GM19239 (cell line): ENCODE results near the gene TRMT6.
A peak's percentile ranks its signal among the peaks of the same experiment; 100 is the strongest.

ENCODE experiments used
- DNase-seq: peaks from one replicate; pipeline ENCODE4 v3.0.0; 2011; ENCODE audit warnings: low spot score; ENCODE audit not compliant: insufficient read length
- FAIRE-seq: peaks from 2 replicates; lab custom pipeline; 2011; peaks lifted over from hg19 to GRCh38; lab: Jason Lieb, UNC

Gene TRMT6, protein sequence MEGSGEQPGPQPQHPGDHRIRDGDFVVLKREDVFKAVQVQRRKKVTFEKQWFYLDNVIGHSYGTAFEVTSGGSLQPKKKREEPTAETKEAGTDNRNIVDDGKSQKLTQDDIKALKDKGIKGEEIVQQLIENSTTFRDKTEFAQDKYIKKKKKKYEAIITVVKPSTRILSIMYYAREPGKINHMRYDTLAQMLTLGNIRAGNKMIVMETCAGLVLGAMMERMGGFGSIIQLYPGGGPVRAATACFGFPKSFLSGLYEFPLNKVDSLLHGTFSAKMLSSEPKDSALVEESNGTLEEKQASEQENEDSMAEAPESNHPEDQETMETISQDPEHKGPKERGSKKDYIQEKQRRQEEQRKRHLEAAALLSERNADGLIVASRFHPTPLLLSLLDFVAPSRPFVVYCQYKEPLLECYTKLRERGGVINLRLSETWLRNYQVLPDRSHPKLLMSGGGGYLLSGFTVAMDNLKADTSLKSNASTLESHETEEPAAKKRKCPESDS

DNA sequence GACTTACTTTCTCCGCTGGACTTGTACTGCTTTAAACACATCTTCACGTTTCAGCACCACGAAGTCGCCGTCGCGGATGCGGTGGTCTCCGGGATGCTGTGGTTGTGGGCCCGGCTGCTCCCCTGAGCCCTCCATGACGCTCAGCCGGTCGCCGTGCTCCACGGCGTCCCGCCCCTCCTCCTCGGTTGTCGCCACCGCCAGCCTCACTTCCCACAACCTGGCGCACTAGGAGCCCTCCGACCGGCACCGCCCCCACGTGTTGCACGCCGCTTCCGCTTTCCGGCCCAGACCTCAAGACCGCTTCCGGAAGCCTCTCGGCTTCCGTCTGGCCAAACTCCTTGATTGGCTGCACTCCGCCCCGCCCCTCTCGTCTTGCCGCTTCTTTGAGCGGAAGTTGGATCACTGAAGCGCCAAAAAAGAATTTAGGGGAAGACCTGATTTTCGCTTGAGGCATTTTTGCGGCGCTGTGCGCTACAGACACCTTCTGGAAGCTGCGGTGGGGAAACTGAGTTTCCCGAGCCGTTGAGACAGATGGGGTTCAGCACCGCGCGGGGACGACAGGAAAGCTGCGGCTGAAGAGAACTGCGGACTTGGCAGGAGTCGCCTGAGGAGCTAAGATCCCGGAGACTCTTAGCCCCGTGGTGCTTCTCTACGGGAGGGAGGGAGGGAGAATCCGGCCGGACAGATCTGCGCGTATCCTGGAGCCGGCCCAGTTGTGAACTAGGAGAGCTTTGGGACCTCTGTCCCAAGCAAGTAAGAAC is at the start of gene TRMT6, which contains the start of gene MCM8:
TSS of gene TRMT6 (minus strand) at position 263 of the 761 bp plus-strand sequence. CDS start at position 135, 128 bp downstream.
TSS of gene MCM8 (plus strand) at position 382 of the 761 bp plus-strand sequence. CDS start 1,364 bp downstream, outside the sequence.
- FAIRE-seq, result peak; percentile 98
- DNase-seq, result peak; percentile 81

DNA sequence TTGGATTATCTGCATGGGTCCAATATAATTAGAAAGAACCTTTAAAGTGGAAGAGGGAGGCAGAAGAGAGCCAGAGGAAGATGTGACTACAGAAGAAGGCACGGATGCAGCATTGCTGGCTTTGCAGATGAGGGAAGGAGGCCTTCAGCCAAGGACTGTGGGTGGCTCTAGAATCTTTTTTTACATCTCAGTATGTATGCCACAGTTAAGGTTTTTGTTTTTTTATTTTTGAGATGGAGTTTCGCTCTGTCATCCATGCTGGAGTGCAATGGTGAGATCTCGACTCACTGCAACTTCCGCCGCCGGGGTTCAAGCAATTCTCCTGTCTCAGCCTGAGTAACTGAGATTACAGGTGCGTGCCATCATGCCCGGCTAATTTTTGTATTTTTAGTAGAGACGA is 49.5 kb upstream of the TRMT6 start:
- no peak for DNase-seq
- FAIRE-seq, result no peak

DNA sequence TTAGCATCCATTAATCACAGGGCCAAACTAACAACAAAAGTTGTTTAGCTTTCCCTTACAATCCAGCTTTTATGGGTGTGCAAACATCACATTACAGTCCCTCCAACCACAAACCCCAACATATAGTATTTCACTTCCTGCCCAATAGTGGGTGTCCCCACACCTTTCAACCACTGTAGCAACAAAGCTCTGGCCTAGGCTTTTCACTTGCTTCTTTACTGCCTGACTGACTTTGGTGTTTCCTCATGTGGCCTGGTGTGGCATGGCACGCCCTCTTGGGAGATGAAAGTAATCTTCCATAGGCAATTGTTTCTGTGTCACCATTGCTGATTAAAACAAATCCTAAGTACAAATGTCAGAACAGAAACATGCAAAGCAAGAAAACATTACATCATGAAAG is 46.4 kb upstream of the TRMT6 start:
- peak; percentile 88 for FAIRE-seq
- DNase-seq, result peak; percentile 40

DNA sequence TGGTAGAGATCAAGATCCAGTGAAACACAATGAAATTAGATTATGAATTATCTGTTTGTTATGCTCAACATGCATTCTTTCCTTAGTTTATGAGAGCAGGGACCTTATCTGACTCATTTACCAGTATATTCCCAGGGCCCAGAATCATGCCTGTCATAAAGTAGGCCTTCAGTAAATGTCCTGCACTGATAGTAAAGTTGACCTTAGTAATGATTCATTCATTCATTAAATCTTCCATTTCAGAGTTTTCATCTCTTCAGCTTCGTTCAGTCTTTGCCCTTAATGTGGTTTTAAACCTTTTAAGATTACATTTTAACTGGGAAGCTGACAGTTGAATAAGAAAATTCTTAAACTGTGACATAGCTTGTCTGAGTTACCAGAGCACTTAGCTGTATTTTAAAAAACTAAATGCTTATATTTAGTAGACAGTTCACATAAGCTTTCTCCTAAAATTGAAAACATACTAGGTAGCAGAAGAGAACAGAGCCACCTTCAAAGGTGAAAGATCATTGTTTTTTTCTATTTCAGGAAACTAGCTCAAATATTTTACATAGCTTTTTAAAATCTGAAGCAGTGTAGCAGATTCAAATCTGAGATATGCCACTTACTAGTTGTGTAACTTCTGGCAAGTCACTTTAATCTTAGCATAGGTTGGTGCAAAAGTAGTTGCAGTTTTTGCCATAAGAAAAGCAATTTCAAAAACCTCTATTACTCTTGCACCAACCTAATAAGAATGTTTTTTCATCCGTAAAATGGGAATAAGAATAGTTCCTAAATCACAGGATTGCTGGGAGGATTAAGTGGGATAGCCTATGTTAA is 41.5 kb upstream of the TRMT6 start:
- no peak for DNase-seq
- FAIRE-seq, result no peak

DNA sequence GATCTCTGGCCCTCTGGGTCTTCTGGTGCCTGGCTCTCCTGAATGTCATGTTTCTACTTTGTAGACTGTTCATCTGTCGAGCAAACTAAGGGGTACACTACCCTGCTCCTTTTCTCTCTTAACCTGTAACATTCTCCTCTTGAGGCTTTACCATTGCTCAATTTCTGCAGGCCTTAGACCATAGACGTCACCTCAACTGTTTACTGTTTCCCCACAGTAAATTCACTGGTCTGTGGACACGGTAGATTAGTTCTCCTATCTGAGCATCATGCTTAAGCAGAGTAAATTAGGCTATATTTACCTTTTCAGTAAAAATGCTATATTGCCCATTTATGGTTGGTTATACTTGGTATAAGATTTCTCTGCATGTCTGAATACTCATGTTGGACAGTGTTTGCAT is 40.6 kb upstream of the TRMT6 start:
- FAIRE-seq, result no peak
- DNase-seq, result no peak

DNA sequence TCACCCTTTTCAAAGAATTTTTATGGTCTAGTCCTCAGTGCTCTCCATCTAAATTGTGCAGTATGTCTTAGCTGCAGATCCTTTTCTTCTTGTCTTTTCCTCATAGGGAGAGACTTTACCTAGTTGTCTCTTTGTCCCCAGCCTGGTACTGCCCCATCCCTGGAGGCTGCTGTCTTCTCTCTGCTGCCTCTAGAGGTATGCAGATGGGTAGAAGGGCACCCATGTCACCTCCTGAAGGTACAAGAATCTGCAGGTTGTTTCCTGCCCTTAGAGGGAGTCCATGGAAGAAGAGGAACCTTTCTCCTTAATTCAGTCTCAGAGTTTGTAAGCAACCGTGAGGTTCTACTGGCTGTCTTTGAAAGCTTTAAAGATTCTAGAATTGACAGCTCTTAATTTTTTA is 39.2 kb upstream of the TRMT6 start:
- FAIRE-seq, result no peak
- no peak for DNase-seq

DNA sequence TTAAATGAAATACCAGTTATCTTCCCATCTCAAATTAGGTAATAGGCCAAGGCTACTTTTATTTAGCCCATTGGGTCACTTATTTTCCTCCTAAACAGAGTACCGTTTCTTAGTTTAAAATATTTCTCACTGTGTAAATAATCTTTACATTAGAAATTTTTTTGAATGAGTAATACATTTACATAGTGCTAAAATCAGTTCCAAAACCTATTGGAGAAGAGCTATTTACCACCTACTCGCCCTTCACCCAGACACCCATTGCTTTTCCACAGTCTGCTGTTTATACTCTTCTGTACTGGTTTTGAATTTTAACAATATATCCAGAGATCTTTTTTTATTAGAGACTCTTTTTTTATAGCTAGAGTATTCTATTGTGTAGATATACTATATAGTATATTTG is 37.0 kb upstream of the TRMT6 start:
- FAIRE-seq (no peak), DNase-seq (no peak)

DNA sequence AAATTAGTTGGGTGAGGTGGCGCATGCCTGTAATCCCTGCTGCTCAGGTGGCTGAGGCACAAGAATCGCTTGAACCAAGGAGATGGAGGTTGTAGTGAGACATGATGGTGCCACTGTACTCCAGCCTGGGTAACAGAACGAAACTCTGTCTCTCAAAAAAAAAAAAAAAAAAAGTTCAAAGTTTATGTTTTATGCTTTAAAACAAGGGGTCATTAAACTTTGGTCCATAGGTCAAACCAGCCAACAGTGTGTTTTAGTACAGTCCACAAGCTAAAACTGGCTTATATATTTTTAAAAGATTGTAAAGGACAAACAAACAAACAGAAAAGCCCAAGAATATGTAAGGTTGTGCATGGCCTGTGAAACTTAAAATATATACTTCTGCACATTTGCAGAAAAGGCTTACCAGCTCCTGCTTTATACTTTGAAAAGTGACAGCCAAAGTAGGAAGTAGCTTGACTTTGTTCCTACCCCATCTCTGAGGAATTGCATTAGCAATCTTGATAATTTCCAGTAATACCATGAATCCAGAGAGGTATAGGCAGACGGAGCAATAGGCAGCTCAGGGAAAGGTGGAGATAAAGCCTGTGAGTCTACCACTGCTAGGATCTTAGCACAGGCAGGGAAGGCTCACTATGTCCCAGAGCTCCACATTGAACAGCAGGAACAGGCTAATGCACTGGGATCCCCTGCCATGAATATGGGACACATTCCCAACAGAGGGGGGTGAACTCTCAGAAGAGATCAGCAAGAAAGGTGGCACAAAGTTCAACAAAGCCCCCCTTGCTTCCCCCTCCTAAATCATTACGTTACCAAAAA is 30.6 kb upstream of the TRMT6 start:
- FAIRE-seq (no peak), DNase-seq (no peak)

DNA sequence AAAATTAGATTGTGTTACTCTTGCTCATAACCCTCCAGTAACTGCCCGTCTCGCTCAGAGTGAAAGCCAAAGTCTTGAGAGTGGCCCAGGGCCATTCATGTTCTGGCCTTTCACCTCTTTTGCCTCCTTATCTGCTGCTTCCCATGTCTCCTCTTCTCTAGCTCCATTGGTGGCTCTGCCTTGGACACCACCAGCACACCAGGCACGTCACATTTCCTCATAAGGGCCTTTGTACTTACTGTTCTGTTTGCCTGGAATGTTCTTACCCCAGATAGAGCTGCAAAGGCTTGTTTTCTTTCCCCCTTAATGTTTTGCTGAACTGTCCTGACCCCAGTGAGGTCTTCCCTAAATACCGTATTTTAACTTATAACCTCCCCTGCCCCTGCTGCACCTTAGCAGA is 29.5 kb upstream of the TRMT6 start:
- DNase-seq, result no peak

DNA sequence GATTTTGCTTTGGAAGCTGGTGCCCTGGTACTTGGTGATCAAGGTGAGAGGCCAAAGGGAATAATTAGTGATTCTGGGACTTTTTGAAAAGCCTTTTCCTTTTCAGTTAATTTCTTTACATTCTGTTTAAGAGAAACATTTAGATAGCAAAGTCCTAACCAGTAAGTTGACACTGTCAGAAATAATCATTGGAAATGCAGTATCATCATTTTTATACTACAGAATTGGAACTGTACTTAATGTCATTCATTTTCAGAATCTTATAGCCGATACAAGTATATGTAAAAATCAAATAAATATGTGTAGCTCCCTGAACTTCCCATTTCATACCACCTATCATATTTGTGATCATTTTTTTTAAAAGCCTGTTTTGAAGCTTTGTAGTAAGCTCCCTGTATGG is 27.6 kb upstream of the TRMT6 start:
- DNase-seq (no peak), FAIRE-seq (no peak)

More for the DNA sequence above, 29.5 kb upstream of the TRMT6 start:
- FAIRE-seq, result no peak

DNA sequence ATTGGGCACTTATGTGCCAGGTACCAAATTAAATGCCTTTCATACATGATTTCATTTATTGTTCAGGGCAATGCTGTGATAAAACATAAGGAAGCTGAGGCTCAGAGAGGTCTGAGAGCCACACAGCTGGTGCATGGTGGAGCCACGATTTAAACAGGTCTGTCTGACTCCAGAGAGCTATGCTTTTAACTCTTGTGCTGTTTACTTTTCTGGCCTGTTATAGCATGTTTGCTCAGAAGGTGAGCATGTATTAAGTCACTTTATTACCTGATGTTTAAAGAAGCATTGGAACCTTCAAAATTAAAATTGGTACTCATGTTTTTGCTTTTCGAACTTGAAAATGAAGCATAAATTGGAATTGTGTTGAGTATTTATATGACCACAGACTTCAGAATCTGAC is 26.9 kb upstream of the TRMT6 start:
- FAIRE-seq (no peak), DNase-seq (no peak)

DNA sequence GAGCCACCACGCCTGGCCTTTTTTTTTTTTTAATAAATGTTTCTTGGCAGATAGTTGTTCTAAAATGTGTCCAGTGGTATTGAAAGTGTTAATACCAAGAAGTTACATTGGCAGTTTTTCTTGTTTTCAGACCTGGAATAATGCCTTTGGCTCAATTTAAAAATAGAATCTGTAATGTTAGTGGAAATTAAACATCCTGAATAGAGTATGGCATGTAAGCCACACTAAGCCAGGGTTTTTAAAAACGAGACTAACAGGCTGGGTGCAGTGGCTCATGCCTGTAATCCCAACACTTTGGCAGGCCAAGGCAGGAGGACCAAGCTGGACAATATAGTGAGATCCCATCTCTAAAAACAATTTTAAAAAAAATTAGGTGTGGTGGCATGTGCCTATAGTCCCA is 25.4 kb upstream of the TRMT6 start:
- FAIRE-seq (no peak), DNase-seq (no peak)

DNA sequence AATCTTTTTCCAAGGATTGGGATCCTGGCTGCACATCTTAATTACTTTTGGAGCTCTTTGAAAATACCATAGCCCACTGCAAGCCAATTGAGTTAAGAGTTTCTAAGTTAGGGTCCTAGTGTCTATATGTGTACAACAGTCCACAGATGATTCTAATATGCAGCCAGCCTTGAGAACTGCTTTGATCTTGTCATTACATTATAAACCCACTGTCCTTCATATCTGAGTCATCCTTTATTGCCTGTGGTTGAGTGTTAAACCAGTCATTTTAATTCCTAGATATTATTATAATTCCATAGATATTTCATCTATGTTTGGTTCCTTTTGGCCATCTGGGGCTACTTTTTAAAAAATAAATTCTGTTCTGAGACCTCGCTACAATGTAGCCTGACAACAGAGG is 24.2 kb upstream of the TRMT6 start:
- FAIRE-seq (no peak), DNase-seq (no peak)

DNA sequence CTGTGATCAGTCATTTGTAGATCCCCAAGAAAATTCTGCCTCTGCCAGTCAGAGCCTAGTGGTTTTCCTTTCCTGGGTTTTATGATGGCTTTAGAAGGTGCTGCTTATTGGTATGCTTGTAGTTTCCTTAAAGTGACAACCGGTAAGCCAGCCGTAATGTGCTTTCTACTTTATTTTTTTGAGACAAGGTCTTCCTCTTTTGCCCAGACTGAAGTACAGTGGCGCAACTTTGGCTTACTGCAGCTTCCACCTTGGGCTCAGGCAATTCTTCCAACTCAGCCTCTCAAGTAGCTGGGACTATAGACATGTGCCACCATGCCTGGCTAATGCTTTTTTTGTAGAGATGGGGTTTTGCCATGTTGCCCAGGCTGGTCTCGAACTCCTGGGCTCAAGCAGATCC is 23.6 kb upstream of the TRMT6 start:
- FAIRE-seq (no peak), DNase-seq (no peak)

DNA sequence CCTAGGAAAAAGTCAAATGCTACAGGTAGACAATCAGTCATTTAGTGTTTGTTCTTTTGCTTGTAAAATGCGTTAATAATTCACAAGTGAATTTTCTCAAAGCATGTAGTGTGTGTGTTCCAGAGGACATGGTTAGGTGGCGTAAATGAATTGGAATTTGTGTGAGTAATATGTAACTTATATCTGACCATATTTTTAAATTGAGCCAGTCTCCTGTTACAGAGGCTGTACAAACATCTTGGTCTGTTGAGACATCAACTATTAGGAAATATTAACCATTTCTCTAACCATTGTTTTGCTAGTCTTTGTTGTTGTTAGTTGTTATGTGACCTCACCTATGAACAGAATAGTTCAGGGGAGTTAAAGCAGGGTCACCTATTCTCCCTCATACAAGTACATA is 22.8 kb upstream of the TRMT6 start:
- DNase-seq (no peak), FAIRE-seq (no peak)

DNA sequence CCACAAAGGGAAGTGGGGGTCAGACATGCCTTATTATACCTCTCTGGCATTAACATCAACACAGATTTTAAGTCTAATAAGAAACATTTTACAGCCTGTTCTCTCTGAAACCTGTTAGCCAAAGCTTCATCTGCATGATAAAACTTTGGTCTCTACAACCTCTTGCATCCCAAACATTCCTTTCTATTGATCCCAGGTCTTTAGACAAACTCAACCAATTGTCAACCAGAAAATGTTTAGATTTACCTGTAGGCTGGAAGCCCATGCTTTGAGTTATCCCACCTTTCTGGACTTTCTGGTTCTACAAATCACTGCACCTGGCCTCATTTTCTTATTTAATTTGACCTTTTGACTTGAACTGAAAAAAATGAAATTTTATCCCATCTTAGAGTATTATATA is 20.9 kb upstream of the TRMT6 start:
- no peak for FAIRE-seq
- DNase-seq, result no peak

DNA sequence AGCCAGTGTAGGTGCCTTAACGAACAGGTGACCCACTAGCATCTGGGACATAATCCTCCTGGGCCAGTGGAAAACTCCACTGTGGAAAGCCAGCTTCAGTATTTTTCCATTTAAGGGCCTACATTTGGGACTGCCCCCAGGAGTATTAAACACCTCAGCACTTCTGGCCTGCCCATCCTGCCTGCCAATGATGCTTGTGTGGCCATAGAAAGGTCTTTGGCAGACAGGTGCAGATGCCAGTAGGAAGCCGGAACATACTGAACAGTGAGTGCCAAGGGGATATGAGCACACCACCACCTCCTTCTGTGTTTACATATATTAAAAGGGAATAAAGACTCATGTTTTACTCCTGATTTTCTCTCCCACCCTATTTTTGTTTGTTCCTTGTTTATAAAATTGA is 20.0 kb upstream of the TRMT6 start:
- no peak for FAIRE-seq
- no peak for DNase-seq

DNA sequence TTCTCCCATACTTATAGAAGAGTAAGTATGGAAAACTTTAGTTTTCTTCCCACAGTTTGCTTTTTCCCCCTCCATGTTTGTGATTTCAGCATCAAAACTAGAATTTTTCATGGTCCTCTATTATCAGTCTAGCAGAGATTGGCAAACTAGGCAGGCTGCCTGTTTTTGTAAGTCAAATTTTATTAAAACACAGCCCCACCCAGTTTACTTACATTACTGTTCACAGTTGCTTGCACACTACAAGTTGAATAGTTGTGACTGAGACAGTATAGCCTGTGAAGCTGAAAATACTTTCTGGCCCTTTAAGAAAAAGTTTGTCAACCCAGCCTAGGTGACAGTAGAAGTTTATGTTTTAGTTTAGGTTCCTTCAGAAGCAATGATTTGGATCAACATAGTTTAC is 19.6 kb upstream of the TRMT6 start:
- DNase-seq, result no peak
- no peak for FAIRE-seq

DNA sequence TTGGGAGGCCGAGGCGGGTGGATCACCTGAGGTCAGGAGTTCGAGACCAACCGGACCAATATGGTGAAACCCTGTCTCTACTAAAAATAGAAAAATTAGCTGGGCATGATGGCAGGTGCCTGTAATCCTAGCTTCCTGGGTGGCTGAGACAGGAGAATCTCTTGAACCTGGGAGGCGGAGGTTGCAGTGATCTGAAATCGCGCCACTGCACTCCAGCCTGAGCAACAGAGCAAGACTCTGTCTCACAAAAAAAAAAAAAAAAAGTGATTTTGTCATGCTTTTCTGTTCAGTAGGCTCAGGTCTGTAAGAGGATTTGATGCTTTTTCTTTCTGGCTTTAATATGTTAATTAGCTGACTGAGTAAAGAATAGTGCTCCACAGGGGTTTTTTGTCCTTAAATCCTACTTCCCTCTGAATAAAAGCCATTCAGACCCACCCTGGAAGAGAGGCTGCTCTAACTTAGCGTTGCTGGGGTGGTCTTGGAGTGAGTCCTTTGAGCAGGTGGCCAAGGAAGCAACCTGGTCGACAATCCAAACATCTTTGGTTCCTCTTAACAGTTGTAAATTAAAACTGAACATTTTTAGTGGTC is 19.1 kb upstream of the TRMT6 start:
- DNase-seq (no peak), FAIRE-seq (no peak)
